ENCODE measurements around the gene BCL3. TPM values are rescaled to one million over a fixed set of nuclear protein-coding genes. Genes with fewer than 3 reads are reported as not detected.
A peak's percentile ranks its signal among the peaks of the same experiment; 100 is the strongest.

BCL3 gene
- polyA plus RNA-seq, 1 of the 3 experiments (the other 2 are of a cell fraction): 19.2 TPM

GRCh38 chr19:44808463-44809371, 60.2 kb downstream of the BCL3 start, which contains the start of gene BCAM:
Gene BCAM, plus strand, starts transcription at chr19:44809103. Its CDS starts 22 bp downstream, at chr19:44809125.
- Histone ChIP-seq H3K4me2 (peak within 1 kb of the TSS; percentile 99), H2AFZ (ENCODE audit: low read depth) (peak within 1 kb of the TSS; percentile 82; the same call in 1 of the 2 replicates), H3F3A (replicated peaks; ENCODE audit: insufficient read depth) (peaks cover 8% of the 10 kb centered on the region), H3K4me1 (ENCODE audit: control insufficient read depth in 1 of 2, insufficient read depth in 2 of 2, low read depth in 1 of 2, low read length in 1 of 2) (peaks cover 8 to 13% of the 10 kb centered on the region in 2 experiments; a peak in 2 of 4 replicates), H3K9me2 (no peaks in the 10 kb centered on the region), H4K20me1 (ENCODE audit: insufficient read depth) (no peaks in the 10 kb centered on the region), H3K79me2 (ENCODE audit: insufficient read depth) (no peaks in the 10 kb centered on the region), H3K27ac (ENCODE audit: low read depth in 2 of 2, low read length in 1 of 2) (no peak within 1 kb of the TSS), H3K27me3 (ENCODE audit: insufficient read depth) (peaks cover 34% of the 10 kb centered on the region), H3K9ac (peak within 1 kb of the TSS; percentile 60), H3K36me3 (replicated peaks in 1 of 2; ENCODE audit: control insufficient read depth in 1 of 2, insufficient read depth in 2 of 2, low read length in 1 of 2) (no peaks in the 10 kb centered on the region), H3K4me3 (ENCODE audit: low read depth in 2 of 2, low read length in 1 of 2) (peak within 1 kb of the TSS; percentile 51 to 66), H3K9me3 (no peaks in the 10 kb centered on the region)
- WGBS (ENCODE audit: low lambda C conversion rate): 15% methylated on average over 8 of the region's 59 CpGs
- DNase-seq: peak; percentile 97
- POLR2A ChIA-PET: no interaction called here
- TF ChIP-seq YY1 (IDR thresholded peaks at IDR 0.05; ENCODE audit: low read depth): no peak
- peak; percentile 27; the same call in 1 of the 2 replicates for TF ChIP-seq POLR2AphosphoS5 (IDR thresholded peaks at IDR 0.05; ENCODE audit: low read depth, low read length)
- TF ChIP-seq NFIC (IDR thresholded peaks at IDR 0.05; ENCODE audit: borderline replicate concordance): peak; percentile 60
- TF ChIP-seq SIN3A (IDR thresholded peaks at IDR 0.05; ENCODE audit: borderline replicate concordance, low read depth, low read length): 0 out of 2 replicates have a peak, but pooled peaks have one; percentile 14
- peak; percentile 50; the same call in 1 of the 2 replicates for TF ChIP-seq TAF1 (IDR thresholded peaks at IDR 0.05; ENCODE audit: borderline replicate concordance, low read depth, low read length)
- CTCF ChIA-PET: interaction anchor here (0.5 to 9.3 kb wide), 16 partner anchors 9 to 368 kb away, joined by 3 to 70 read pairs (median 4); no protein-coding TSS in a partner anchor

Small RNA genes within 50 kb of the gene (small RNA-seq; reads per million reads assigned to genes)
- 0 reads per million in 7 experiments for gene RF00156
- gene RF00285: 0 reads per million in 7 experiments

Other genes with a start within 250 kb of the BCL3 start
- gene ZNF180, start 248.2 kb upstream of the BCL3 start, polyA plus RNA-seq (2012; rRNA removed): 1.5 and 1.9 TPM in 2 replicates
- gene CEACAM20, start 219.0 kb upstream of the BCL3 start, polyA plus RNA-seq (2012; rRNA removed): not detected in 2 replicates
- gene IGSF23, start 135.1 kb upstream of the BCL3 start, polyA plus RNA-seq (2012; rRNA removed): 0.08 and 0.10 TPM in 2 replicates
- gene PVR, start 104.8 kb upstream of the BCL3 start, polyA plus RNA-seq (2012; rRNA removed): 90.2 and 90.8 TPM in 2 replicates
- gene CEACAM19, start 77.2 kb upstream of the BCL3 start, polyA plus RNA-seq (2012; rRNA removed): 1.4 and 2.0 TPM in 2 replicates
- gene CEACAM16, start 49.6 kb upstream of the BCL3 start, polyA plus RNA-seq (2012; rRNA removed): not detected in 2 replicates
- not detected in 2 replicates for gene CBLC, start 29.2 kb downstream of the BCL3 start, polyA plus RNA-seq (2012; rRNA removed)
- gene BCAM, start 60.4 kb downstream of the BCL3 start, polyA plus RNA-seq (2012; rRNA removed): 9.7 and 34.0 TPM in 2 replicates
- gene NECTIN2, start 97.6 kb downstream of the BCL3 start, polyA plus RNA-seq (2012; rRNA removed): 96.6 and 121 TPM in 2 replicates
- 66.9 and 78.9 TPM in 2 replicates for gene TOMM40, start 142.5 kb downstream of the BCL3 start, polyA plus RNA-seq (2012; rRNA removed)
- 56.0 and 65.7 TPM in 2 replicates for gene APOE, start 157.1 kb downstream of the BCL3 start, polyA plus RNA-seq (2012; rRNA removed)
- gene APOC1, start 165.9 kb downstream of the BCL3 start, polyA plus RNA-seq (2012; rRNA removed): 0.73 and 2.7 TPM in 2 replicates
- not detected in 2 replicates for gene APOC4, start 193.5 kb downstream of the BCL3 start, polyA plus RNA-seq (2012; rRNA removed)
- not detected in 2 replicates for gene APOC2, start 197.3 kb downstream of the BCL3 start, polyA plus RNA-seq (2012; rRNA removed)
- 58.4 and 86.5 TPM in 2 replicates for gene CLPTM1, start 206.7 kb downstream of the BCL3 start, polyA plus RNA-seq (2012; rRNA removed)

Measured in SK-N-SH (cell line).